ENCODE data around the gene CD34. TPM values are rescaled to one million over a fixed set of nuclear protein-coding genes. Genes with fewer than 3 reads are reported as not detected.
"Not testable (repeated sequence)": the region's sequence is repeated elsewhere in the genome, so short reads cannot be mapped to it uniquely, and the experiment has no call there.

CD34 gene
- total RNA-seq, 1 experiment from 2014 or later, result not detected

DNA sequence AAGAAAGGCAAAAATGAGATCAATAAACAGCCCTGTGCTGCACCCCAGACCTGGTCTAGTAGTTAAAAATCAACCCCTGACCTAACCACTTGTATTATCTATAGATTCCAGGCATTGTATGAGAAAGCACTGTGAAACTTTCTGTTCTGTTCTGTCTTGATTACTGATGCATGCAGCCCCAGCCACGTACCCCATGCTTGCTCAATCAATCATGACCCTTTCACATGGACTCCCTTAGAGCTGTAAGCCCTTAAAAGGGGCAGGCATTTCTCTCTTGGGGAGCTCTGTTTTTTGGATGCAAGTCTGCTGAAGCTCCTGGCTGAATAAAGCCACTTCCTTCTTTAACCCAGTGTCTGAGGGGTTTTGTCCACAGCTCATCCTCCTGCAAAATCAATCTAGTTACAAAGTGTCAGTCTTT is 24.2 kb upstream of the CD34 start:
- Histone ChIP-seq H3K9me2 (replicated peaks; ENCODE audit: low read length) (no peaks in the 10 kb centered on the region), H3K9me3 (ENCODE audit: low read length) (no peaks in the 10 kb centered on the region), H3K4me1 (ENCODE audit: insufficient read depth, low read length) (peaks cover 6% of the 10 kb centered on the region; the same call in 1 of the 2 replicates), H3K79me2 (ENCODE audit: low read length) (no peaks in the 10 kb centered on the region), H4K20me1 (ENCODE audit: low read length) (no peaks in the 10 kb centered on the region), H3K27ac (ENCODE audit: low read length) (no peak overlapping the region), H3K36me3 (ENCODE audit: low read depth, low read length) (no peaks in the 10 kb centered on the region), H3F3A (ENCODE audit: low read length, unreplicated experiment) (no peaks in the 10 kb centered on the region), H3K27me3 (ENCODE audit: low read length) (no peaks in the 10 kb centered on the region), H2AFZ (ENCODE audit: low read length) (no peak overlapping the region), H3K4me2 (ENCODE audit: low read length) (no peak overlapping the region), H3K4me3 (ENCODE audit: low read length) (no peak overlapping the region), H3K9ac (ENCODE audit: low read length) (no peak overlapping the region)
- TF ChIP-seq EZH2 (IDR thresholded peaks at IDR 0.05; ENCODE audit: low read length, unreplicated experiment) (no peak), EZH2phosphoT487 (IDR thresholded peaks at IDR 0.05; ENCODE audit: borderline replicate concordance, low read length) (no peak)
- TF ChIP-seq, protein P1, sequence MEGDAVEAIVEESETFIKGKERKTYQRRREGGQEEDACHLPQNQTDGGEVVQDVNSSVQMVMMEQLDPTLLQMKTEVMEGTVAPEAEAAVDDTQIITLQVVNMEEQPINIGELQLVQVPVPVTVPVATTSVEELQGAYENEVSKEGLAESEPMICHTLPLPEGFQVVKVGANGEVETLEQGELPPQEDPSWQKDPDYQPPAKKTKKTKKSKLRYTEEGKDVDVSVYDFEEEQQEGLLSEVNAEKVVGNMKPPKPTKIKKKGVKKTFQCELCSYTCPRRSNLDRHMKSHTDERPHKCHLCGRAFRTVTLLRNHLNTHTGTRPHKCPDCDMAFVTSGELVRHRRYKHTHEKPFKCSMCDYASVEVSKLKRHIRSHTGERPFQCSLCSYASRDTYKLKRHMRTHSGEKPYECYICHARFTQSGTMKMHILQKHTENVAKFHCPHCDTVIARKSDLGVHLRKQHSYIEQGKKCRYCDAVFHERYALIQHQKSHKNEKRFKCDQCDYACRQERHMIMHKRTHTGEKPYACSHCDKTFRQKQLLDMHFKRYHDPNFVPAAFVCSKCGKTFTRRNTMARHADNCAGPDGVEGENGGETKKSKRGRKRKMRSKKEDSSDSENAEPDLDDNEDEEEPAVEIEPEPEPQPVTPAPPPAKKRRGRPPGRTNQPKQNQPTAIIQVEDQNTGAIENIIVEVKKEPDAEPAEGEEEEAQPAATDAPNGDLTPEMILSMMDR (conservative IDR thresholded peaks at IDR 0.05; ENCODE audit: low read depth, low read length), result no peak
- no peak for DNase-seq
- CTCF ChIA-PET, result no interaction called here
- no TSS peak for BruUV-seq (replicated peaks)
- ATAC-seq, result no peak
- intact Hi-C loops (cut with micrococcal nuclease), result no loop called here
- POLR2A ChIA-PET (ENCODE audit: unreplicated experiment), result interaction anchor here (0.6 kb wide), 1 partner anchor 14 kb away, joined by 4 read pairs; no protein-coding TSS in a partner anchor

DNA sequence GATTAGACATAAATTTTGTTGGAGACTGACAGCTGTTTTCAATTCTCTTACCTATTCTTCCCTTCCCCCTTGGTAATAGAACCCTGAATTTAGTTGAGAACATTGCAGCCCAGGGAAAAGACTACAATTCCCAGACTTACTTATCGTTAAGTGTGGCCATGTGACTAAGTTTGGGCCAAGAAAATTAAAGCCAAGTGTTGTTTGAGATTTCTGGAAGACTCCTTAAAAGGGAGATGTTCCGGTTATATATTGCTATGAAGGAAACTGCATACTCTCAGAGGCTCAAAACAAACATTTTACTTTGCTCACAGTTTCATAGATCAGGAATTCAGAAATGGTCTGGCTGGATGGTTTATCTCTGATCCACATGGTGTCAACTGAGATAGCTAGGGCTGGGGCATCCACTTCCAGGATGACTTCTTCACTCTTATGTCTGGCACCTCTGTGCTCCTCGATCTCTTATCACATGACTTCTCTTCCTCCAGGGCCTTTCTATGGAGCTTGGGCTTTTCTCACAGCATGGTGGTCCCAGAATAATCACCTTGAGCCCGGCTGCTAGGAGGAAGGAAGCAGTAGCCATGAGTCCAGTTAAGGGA is 22.4 kb upstream of the CD34 start:
- Histone ChIP-seq H3K9me3 (ENCODE audit: low read length) (no peaks in the 10 kb centered on the region), H3K79me2 (ENCODE audit: low read length) (no peaks in the 10 kb centered on the region), H3K36me3 (ENCODE audit: low read depth, low read length) (no peaks in the 10 kb centered on the region), H2AFZ (ENCODE audit: low read length) (no peak overlapping the region), H3K27me3 (ENCODE audit: low read length) (peaks cover 3% of the 10 kb centered on the region; the same call in 1 of the 2 replicates), H3K9me2 (replicated peaks; ENCODE audit: low read length) (no peaks in the 10 kb centered on the region), H3K4me1 (ENCODE audit: insufficient read depth, low read length) (peaks cover 1% of the 10 kb centered on the region; the same call in 1 of the 2 replicates), H4K20me1 (ENCODE audit: low read length) (no peaks in the 10 kb centered on the region), H3K9ac (ENCODE audit: low read length) (no peak overlapping the region), H3K4me3 (ENCODE audit: low read length) (no peak overlapping the region), H3K4me2 (ENCODE audit: low read length) (no peak overlapping the region), H3F3A (ENCODE audit: low read length, unreplicated experiment) (no peaks in the 10 kb centered on the region), H3K27ac (ENCODE audit: low read length) (no peak overlapping the region)
- BruUV-seq (replicated peaks), result no TSS peak
- intact Hi-C loops (cut with micrococcal nuclease), result no loop called here
- ATAC-seq, result no peak
- no peak for TF ChIP-seq EZH2 (IDR thresholded peaks at IDR 0.05; ENCODE audit: low read length, unreplicated experiment)
- TF ChIP-seq EZH2phosphoT487 (IDR thresholded peaks at IDR 0.05; ENCODE audit: borderline replicate concordance, low read length), result no peak
- TF ChIP-seq, protein P1 (conservative IDR thresholded peaks at IDR 0.05; ENCODE audit: low read depth, low read length), result no peak
- no peak for DNase-seq
- ChIA-PET CTCF (no interaction called here), POLR2A (ENCODE audit: unreplicated experiment) (no interaction called here)

DNA sequence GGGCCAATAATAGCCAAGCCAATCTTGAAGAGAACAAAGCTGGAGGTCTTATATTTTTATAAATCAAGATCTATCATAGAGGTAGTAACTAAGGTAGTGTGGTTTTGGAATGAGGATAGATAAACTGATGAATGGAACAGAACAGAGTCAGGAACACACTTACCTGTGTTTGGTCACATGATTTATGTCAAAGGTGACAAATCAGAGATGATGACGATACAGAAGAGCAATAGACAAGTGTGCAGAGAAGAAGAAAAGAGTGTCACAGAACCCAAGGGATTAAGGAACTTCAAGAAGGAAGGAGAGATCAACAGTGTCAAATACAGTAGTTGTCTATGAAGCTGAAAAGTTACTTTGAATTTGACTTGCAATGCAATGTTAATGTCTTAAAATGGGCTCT is 16.1 kb upstream of the CD34 start:
- Histone ChIP-seq H3K27ac (ENCODE audit: low read length) (no peak overlapping the region), H3K36me3 (ENCODE audit: low read depth, low read length) (no peaks in the 10 kb centered on the region), H3K9ac (ENCODE audit: low read length) (no peak overlapping the region), H3K4me2 (ENCODE audit: low read length) (no peak overlapping the region), H3K9me2 (replicated peaks; ENCODE audit: low read length) (no peaks in the 10 kb centered on the region), H4K20me1 (ENCODE audit: low read length) (no peaks in the 10 kb centered on the region), H3K9me3 (ENCODE audit: low read length) (no peaks in the 10 kb centered on the region), H3F3A (ENCODE audit: low read length, unreplicated experiment) (no peaks in the 10 kb centered on the region), H3K4me1 (ENCODE audit: insufficient read depth, low read length) (no peaks in the 10 kb centered on the region), H3K4me3 (ENCODE audit: low read length) (no peak overlapping the region), H3K27me3 (ENCODE audit: low read length) (peaks cover 43% of the 10 kb centered on the region), H2AFZ (ENCODE audit: low read length) (no peak overlapping the region), H3K79me2 (ENCODE audit: low read length) (no peaks in the 10 kb centered on the region)
- DNase-seq (no peak), ATAC-seq (no peak)
- no peak for TF ChIP-seq EZH2 (IDR thresholded peaks at IDR 0.05; ENCODE audit: low read length, unreplicated experiment)
- TF ChIP-seq, protein P1 (conservative IDR thresholded peaks at IDR 0.05; ENCODE audit: low read depth, low read length), result no peak
- TF ChIP-seq EZH2phosphoT487 (IDR thresholded peaks at IDR 0.05; ENCODE audit: borderline replicate concordance, low read length), result no peak
- BruUV-seq (replicated peaks), result no TSS peak
- POLR2A ChIA-PET (ENCODE audit: unreplicated experiment), result no interaction called here
- CTCF ChIA-PET, result interaction anchor here (1.0 kb wide), 1 partner anchor 36 kb away, joined by 4 read pairs; no protein-coding TSS in a partner anchor
- intact Hi-C loops (cut with micrococcal nuclease), result no loop called here

DNA sequence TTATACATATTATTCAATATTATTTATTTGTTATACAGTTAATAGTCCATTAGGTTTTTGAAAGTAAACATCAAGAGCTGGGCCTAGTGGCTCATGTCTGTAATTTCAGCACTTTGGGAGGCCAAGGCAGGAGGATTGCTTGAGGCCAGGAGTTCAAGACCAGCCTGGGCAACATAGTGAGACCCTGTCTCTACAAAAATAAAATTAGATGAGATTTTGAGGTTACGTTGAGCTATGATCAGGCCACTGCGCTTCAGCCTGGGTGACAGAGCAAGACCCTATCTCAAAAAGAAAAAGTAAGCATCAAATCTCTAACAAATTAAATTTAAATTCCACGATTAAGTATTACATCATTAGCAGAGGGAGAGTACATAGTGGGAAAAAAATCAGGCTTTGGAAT is 15.0 kb upstream of the CD34 start:
- H4K20me1 ChIP-seq (ENCODE audit: low read length); H3K9me2 ChIP-seq (replicated peaks; ENCODE audit: low read length); H3K79me2 ChIP-seq (ENCODE audit: low read length); BruUV-seq (replicated peaks); H2AFZ ChIP-seq (ENCODE audit: low read length); intact Hi-C loops (cut with micrococcal nuclease); DNase-seq; ATAC-seq; H3K4me2 ChIP-seq (ENCODE audit: low read length); H3K36me3 ChIP-seq (ENCODE audit: low read depth, low read length); H3K4me1 ChIP-seq (ENCODE audit: insufficient read depth, low read length); POLR2A ChIA-PET (ENCODE audit: unreplicated experiment); CTCF ChIA-PET; H3F3A ChIP-seq (ENCODE audit: low read length, unreplicated experiment); H3K27ac ChIP-seq (ENCODE audit: low read length); H3K4me3 ChIP-seq (ENCODE audit: low read length); H3K9ac ChIP-seq (ENCODE audit: low read length); H3K9me3 ChIP-seq (ENCODE audit: low read length): not testable (repeated sequence)
- peaks cover 53% of the 10 kb centered on the region for H3K27me3 ChIP-seq (ENCODE audit: low read length)
